HG02610 (cell line): ENCODE measurements around the gene ADARB2.
"Not testable (repeated sequence)": the region's sequence is repeated elsewhere in the genome, so short reads cannot be mapped to it uniquely, and the experiment has no call there.

Source experiments
- ATAC-seq: cut with Tn5 transposase; IDR thresholded peaks from one replicate; pipeline ENCODE4 v1.9.1; 2021; ENCODE audit warnings: mild to moderate bottlenecking, moderate library complexity; ENCODE audit not compliant: unreplicated experiment

The ADARB2 gene

DNA sequence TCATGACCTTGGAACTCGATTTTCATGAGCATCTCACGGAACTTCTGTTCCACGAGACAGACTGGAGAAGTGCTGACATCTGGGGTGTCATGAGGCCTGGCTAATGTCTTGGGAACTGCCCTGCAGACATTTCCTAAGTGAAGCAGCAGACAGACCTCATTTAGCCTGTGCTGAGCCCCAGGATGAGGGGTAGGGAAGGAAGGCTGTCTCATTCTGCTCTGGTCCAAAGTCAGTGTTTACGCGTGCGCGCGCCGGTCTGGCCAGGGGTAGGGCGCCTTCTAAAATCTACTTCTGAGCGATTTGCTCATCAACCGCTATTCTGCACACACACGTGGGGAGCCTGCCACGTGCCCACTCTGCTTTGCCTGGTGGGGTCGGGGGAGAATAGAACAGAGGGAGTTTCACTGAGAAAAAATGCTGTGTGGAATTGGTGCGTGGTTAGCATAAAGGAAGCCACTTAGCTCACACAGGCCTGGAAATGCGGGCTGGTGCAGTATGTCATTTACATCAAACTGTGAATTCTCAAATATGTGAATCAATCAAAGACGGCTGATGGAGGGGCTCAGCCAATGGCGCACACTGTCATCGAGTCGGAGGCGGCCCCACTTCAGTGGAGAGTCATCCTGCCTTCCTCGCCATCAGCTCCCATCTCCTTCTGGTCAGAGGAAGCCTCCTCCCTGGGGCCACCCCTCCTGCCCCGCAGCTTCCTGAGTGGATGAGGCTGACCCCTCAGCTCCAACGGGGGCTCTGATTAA, 335.1 kb downstream of the ADARB2 start:
- ATAC-seq = no peak

GRCh38 chr10:1401071-1401965, 336.0 kb downstream of the ADARB2 start:
- no peak for ATAC-seq

DNA sequence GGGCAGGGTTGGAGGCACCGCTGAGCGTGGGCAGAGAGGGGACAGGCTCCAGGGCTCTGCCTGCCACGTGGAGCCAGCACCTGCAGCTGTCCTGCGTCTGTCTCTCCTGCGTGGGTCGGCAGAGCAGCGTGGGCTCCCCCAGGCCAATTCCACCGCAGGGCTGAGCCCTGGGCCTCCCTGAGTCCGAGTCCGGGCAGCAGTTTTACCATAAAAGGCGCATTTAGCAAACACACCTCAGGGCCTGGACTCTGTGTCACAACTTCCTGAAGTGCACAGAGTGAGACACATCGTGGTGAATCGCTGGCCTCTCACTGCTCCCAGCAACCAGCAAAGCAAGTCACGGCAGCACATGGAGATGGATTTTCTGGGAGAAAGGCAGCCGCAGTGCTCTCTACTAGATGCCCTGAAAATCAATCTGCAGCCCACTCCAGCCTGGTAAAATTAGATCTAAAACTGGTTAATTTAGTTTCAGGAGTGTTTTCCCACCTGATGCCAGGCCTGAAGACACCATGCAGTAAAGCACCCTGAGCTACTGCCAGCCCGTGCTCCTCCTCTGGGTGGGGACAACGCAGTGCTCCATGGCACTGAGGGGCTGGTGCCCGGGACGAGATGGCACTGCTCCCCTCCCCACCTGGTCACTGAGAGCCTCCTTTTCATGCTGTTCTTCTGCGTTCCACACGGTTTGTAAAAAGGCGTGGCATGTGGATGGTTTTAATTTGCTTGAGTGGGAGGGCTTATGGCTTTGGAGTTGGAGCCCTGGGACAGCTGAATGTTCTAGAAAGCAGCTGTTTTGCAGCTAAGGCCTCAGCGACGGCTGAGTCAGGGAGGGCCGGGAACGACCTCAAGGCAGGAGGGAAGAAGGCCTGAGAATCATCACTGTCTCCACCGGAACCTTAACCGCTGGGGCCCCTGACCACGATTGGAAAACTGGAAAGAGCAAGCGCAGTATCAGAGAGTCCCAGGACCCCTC, 336.9 kb downstream of the ADARB2 start:
- ATAC-seq = no peak

GRCh38 chr10:1399431-1400100, 337.8 kb downstream of the ADARB2 start:
- ATAC-seq = no peak

GRCh38 chr10:1398626-1399410, 338.5 kb downstream of the ADARB2 start:
- no peak for ATAC-seq

DNA sequence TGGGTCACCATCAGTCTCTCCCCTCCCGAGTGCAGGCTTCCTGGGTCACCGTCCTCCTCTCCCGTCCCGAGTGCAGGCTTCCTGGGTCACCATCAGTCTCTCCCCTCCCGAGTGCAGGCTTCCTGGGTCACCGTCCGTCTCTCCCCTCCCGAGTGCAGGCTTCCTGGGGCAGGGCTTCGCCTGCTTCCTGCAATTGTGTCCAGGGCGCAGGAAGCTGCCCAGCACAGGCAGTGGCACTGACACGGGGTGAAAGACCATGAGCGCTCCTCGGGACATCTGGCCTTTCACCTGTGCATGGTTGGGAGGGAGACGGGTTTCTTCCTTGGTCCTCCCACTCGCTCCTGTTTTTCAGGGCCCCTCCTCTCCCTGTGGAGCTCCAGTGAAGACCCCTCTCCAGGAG, 339.2 kb downstream of the ADARB2 start:
- not testable (repeated sequence) for ATAC-seq

DNA sequence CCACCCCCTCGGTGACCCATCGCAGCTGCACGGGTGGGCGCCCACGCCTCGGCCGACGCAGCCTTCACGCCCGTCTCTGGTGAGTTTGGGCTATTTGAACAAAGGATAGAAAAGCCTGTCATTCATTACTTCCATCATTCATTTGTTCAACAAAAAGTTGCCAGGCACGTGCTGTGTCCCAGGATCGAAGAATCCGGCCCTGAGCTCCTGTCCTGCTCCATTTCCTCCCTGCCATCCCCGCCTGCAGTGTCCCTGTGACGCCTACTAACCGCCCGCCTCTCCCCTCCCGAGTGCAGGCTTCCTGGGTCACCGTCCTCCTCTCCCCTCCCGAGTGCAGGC, 341.1 kb downstream of the ADARB2 start:
- no peak for ATAC-seq

- ATAC-seq = no peak
These were observed 341.6 kb downstream of the ADARB2 start for GRCh38 chr10:1395481-1396296.

DNA sequence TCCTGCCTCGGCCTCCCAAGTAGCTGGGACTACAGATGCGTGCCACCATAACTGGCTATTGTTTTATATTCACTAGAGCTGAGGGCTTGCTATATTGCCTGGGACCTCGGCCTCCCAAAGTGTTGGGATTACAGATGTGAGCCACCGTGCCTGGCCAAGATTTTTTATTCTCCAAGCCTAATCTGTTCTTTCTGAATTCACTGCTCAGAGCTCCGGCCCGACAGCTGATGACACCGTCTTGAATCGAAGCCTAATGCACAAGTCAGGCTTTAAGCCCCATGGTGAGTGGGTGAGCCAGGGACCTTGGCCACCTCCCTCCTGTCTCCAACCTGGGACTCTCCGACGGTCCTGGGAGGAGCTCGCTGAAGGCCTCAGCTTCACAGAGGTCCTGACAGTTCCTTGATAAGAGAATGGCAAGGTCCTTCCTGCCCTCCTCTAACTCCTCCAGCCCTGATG, 342.3 kb downstream of the ADARB2 start:
- no peak for ATAC-seq

DNA sequence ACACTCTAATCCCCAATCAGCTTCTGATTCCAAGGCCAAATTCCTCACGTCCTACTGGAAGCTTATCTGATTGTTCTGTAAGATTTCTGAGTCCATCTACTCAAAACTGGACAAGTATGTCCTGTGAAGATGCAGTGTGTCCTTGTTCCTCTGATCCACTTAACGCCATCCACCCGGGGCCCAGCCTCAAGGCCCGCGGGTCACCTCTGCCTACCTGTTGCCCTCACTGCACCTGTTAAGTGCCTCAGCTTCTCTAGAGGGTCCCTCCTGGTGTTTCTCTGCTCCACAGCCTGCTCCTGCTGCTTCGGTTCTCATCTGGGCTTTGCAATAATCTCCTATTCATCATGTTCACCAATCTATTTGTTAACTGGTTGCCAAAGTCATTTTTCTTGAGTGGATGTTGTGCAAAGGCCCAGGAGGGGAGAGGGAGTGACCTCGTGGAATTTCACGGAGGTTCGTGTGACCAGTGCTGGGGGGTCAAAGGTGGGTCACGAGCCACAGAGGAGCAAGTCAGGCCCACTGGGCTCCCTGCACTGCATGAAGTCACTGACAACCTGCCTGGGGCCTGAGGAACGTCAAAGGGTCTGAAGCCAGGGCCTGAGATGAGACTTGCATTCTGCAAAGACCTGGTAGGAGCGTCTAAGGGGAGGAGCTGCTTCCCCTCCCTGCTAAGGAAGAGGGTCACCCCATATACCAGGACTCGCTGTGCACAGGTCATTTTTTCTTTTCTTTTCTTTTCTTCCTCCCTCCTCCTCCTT, 343.0 kb downstream of the ADARB2 start:
- no peak for ATAC-seq

GRCh38 chr10:1393481-1393880, 343.8 kb downstream of the ADARB2 start:
- no peak for ATAC-seq

- no peak for ATAC-seq
These were observed 345.2 kb downstream of the ADARB2 start for GRCh38 chr10:1392127-1392526.

- ATAC-seq = no peak
These were observed 347.1 kb downstream of the ADARB2 start for GRCh38 chr10:1390200-1390599.

- no peak for ATAC-seq
These were observed 353.3 kb downstream of the ADARB2 start for GRCh38 chr10:1384026-1384425.

DNA sequence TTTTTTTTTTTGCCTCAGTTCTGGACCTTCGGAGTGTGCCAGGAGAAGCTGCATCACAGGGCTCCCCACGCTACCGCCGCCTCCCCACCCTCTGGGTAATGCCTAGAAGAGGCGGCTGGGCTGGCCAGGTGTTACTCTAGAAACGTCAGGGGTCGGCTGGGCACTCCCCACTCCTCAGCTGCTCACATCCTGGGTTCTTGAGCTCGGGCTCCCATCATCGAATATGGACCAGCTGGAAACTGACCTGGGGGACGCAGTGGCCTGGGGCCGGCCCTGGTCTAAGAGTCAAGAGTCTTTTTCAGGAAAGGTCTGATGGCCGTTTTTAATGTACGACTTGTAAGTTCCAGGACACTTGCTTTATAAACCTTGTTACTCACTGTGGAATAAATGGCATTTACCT, 354.6 kb downstream of the ADARB2 start:
- ATAC-seq = no peak

- ATAC-seq = no peak
These were observed 356.0 kb downstream of the ADARB2 start for GRCh38 chr10:1381339-1381738.

- no peak for ATAC-seq
These were observed 357.1 kb downstream of the ADARB2 start for GRCh38 chr10:1380088-1380671.

DNA sequence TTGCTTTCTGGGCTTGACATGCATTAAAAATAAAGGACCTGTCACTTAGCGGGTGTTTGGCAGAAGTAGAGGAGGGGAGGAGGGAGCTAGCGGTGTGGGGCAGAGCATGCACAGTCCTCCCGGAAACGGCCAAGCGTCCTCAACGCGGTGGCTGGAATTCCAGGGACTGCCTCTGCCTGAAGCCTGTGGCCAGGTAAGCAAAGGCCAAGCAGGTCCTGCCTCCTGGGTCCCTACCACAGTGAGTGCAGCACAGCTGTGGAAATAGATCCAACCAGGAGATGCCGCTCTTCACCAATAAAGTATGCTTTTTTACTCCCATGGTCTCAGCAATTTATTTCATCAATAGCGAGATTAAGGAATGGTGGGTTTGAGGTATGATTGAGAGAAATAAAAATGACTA, 357.7 kb downstream of the ADARB2 start:
- no peak for ATAC-seq
